Stimulated activated CD8-positive, alpha-beta memory T cell treated with anti-CD3 and anti-CD28 coated beads, Interleukin-2, amount 100 ng/mL, for 48 hours (primary cell): ENCODE measurements around the gene CEP20.

Source experiments
- DNase-seq, 2 donors: peaks; one replicate each; pipeline ENCODE4 v3.0.0-alpha.2; 2020; ENCODE audit warnings: low read depth in 2 of 2

Gene CEP20

GRCh38 chr16:15833541-15833940 lies 54.9 kb downstream of the CEP20 start:
- no peak for DNase-seq

GRCh38 chr16:15832241-15832640 lies 56.2 kb downstream of the CEP20 start:
- DNase-seq = no peak

- DNase-seq = no peak
Measured at GRCh38 chr16:15830832-15831451, 57.5 kb downstream of the CEP20 start.

GRCh38 chr16:15829460-15829859 lies 58.9 kb downstream of the CEP20 start:
- DNase-seq = no peak

- DNase-seq = no peak
Measured at GRCh38 chr16:15827709-15828343, 60.6 kb downstream of the CEP20 start.

GRCh38 chr16:15827299-15827698 lies 61.1 kb downstream of the CEP20 start:
- no peak for DNase-seq

GRCh38 chr16:15825750-15826305 lies 62.6 kb downstream of the CEP20 start:
- DNase-seq = no peak

- no peak for DNase-seq
Measured at GRCh38 chr16:15822957-15823356, 65.4 kb downstream of the CEP20 start.

- no peak for DNase-seq
Measured at GRCh38 chr16:15820837-15821236, 67.6 kb downstream of the CEP20 start.

GRCh38 chr16:15819046-15819445 lies 69.4 kb downstream of the CEP20 start:
- no peak for DNase-seq

- no peak for DNase-seq
Measured at GRCh38 chr16:15817446-15817845, 71.0 kb downstream of the CEP20 start.

- no peak for DNase-seq
Measured at GRCh38 chr16:15816228-15816627, 72.2 kb downstream of the CEP20 start.
